ENCODE measurements around the gene DIO3.
"Not testable (repeated sequence)": the region's sequence is repeated elsewhere in the genome, so short reads cannot be mapped to it uniquely, and the experiment has no call there.

DIO3 gene

DNA sequence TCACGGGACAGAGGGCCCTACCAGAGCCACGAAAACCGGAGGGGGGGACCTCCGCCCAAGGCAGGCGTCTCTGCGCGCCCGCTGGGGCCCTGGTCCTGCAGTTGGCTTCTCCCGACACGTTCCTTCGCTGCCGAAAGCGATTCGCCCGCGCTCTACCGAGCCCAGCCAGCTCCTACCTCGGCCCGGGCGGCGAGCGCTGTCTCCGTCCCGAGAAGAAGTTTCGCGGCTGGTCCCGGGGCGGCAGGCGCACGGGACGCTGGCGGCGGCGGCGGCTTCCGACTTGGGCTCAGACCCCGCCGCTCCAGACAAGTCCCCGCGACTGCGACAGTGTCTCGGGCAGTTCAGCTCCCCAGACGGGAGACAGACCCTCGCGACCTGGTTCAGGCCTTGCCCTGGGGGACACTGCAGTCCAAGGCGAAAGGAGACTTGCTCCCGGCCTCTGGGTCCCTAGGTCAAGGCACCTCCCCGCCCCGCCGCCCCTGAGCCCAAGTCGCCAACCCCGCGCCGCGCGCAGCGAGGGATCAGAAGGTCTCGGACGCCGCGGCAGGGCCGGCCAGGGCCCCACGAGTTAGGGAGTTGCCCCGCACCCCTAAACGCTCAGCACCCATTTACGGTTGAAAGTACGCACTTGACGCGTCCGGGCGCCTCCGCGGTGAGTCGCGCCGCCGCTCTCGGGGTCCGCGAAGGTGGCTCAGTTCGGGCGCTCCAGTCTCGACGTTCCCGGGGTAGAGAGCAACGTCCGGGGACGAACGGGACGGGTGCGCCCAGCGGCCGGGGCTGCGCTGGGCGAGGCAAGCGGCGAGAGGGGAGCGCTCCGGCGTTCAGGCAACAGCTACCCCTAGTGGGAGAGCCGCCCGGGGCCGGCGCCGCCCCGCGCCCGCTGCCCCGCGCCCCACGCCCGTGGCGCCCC, 1.4 kb upstream of the DIO3 start:
- DNase-seq, result no peak

DNA sequence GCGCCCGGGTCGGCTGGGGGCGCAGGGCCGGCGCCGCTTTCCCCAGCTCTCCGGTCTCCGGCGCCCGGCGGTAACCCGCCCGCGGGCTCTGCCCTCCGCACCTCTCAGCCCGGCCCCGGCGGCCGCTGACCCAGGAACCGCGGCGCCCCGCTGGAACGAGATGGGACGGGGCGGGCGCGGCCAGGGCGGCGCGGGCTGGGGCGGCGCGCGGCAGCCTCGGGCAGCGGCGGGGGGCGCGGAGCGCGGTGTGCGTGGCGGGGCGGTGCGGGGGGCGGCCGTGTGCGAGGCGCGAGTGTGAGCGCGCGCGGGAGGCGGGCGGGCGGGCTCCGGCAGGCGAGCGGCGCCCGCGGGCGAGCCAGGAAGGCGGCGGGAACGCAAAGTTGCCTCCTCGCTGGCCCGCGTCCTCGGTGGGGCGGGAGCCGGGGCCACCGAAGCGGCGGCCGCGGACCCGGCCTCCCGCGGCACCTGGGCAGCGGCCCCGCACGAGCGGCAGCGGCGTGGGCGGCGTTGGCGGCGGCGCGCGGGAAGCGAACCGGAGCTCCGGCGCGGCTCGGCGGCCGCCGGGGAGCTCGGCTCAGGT, 671 bp upstream of the DIO3 start:
- no peak for DNase-seq

DNA sequence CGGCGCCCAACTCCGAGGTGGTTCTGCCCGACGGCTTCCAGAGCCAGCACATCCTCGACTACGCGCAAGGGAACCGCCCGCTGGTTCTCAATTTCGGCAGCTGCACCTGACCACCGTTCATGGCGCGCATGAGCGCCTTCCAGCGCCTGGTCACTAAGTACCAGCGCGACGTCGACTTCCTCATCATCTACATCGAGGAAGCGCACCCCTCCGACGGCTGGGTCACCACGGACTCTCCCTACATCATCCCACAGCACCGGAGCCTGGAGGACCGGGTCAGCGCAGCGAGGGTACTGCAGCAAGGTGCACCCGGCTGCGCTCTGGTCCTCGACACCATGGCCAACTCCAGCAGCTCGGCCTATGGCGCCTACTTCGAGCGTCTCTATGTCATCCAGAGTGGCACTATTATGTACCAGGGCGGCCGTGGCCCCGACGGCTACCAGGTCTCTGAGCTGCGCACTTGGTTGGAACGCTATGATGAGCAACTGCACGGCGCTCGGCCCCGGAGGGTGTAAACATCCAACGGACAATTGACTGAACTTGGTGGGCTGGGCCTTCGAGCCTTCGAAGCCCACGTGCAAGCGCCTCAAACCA, 699 bp downstream of the DIO3 start:
- no peak for DNase-seq

DNA sequence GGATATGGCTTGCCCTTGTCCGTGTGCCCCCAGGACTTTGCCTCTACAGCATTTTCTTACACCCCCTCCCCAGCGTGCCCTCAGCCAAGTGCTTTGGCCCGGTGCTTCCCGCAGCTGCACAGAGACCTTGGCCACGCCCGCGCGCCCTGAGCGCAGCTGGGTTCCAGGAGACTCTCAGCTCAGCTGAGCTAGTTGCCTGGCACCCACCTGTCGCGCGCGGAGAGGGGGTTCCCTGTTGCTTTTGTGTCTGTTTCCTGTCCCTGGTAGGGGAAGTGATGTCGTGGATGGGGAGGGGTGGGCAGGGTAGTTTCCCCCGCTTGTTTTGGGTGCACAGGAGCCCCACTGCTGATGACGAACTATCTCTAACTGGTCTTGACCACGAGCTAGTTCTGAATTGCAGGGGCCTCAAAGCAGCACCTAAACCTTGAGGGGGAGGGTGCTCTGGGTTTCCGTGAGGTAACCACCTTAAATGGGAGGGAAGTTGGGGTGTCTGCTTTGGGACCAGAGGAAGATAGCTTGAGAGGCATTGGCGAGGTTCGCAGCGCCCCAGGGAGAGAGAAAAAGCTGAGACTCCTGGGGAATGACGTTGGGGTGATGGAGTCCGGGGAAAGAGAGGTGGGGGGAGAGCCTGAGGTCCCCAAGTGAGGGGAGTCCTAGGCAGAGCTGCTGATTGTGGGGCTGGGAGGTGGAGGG, 1.5 kb downstream of the DIO3 start:
- no peak for DNase-seq

DNA sequence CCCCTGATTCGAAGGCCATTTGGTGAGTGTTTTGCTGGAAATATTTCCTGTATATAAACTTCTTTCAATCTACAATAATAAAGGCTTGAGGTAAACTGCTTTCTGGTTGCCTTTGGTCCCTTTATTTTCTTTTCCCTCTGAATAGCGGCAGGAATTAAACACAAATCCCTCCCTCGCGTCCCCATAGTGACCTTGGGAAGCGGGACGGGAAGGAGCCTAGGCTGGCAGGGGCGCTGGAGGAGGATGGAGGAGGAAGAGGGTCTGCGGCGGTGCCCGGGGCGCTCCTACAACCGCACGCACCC, 2.0 kb downstream of the DIO3 start:
- DNase-seq, result no peak

DNA sequence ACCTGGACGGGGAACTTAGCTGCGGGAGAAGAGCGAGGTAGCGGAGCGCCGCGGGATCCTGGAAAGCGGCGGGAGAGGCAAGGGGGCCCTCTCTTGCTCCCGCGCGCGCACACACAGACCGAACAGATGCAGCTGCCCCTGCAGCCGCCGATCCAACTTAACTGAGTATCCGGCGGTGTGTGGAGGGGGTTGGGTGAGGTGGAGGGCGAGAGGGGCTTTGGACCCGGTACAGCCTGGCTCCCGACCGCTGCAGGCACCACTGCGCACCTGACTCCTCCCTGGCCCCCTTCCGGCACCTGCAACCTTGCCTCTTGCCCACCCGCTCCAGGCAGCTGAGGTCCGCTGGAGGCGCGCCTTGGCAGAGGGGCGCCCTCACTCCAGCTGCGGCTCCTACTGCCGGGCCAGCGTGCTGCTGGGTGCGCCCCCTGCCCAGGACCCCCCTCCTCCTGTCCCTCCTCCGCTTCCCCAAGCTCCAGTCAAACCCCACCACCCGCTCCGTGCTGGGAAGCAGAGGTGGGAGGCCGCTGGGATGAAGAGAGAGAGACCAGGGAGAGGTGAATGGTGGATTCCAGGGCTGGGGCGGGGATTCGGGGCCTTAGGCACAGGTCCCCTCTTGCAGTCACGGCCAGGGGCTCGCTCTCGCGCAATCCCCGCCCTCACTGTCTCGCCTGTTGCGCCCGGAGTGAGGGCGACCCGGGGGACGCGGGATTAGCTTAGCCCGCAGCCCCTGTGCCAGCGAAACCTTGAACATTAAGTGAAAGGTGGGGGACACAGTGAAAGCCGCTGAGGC, 2.6 kb downstream of the DIO3 start:
- no peak for DNase-seq

DNA sequence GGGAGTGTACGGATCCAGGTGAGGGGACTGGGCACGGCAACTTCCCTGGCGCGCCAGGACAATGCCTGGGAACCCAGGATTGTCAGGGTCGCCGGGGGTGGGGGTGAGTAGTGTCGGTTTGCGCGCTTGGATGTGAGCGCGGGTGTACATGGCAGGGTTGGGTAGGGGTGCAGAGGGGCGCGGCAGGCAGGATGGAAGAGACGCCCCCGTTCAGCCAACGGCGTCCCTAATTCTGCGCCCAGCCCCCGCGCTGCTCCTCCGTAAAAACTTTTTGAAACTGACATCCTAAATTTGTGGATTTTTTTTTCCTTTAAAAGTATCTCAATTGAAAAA, 3.1 kb downstream of the DIO3 start:
- no peak for DNase-seq

DNA sequence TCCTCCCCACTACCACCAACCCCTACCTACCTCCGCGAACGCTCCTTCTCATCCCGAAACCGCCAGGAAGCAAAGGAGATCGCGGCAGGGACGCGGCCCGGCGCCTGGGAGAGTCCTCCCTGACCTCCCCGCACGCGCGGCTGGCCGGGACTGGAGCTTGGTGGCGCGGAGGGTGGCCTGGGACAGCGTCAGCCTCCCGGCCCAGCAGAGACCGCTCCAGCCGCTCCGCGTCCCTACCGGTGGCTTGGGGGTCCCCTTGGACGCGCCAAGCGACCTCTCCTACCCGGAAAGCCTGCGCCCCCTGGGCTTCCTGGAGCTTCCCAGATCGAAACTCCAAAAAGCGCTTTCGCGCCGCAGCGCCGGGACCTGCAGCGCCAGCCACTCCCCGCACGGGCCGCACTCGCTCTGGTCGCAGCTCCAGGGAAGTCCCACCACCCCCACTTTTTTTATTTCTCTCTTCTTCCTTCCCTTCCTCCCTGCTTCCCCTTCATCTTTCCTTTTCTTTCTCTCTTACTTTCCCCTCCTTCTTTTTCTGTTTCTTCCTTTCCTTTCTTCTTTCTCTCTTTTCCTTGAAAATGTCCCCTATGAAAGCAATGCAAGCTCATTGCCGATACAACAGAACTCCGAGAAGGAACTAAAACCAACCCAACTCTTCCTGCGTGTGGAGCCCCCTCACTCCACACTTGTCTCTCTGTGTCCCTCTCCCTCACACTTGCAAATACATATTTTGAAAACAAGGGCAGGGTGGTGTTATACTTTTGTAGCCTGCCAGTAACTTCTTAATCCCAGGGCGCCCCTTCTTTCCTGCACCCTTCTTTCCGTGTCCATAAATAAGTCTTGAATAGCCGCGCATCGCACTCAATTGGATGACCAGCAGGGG, 3.8 kb downstream of the DIO3 start:
- DNase-seq, result no peak

DNA sequence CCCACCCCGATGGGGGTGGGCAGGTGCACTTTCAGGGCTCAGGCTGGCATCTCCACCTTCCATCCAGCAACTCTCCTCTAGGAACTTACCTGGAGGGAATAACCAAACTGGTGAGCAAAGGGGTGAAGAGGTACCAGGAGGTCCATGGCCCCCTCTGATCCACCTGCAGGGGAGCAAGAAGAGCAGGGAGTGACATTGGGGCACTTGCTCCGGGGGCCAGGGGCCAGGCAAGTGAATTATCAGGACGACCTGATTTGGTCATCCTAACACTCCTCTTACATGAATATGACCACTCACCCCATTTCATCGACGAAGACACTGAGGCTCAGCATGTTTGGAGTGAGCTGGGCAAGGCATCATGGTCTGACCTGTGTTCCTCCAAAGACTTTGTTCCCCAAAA, 6.0 kb downstream of the DIO3 start:
- no peak for DNase-seq

DNA sequence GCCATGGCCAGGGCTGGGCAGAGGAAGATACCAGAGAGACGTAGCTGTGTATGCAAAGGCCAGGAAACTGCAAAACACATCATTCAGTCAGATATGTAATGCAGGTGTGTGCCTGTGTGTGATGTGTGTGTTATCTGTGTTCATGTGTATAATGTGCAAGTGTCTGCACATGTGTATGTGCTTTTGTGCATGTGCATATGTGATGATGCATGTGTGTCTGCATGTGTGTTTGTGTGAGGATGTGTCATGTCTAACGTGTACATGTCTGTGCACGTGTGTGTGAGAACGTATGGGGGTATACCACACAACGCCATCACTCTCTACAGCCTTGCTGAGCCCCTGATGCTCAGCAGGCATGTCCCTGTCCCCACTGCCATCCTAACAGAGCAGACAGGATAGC, 9.7 kb downstream of the DIO3 start:
- no peak for DNase-seq

DNA sequence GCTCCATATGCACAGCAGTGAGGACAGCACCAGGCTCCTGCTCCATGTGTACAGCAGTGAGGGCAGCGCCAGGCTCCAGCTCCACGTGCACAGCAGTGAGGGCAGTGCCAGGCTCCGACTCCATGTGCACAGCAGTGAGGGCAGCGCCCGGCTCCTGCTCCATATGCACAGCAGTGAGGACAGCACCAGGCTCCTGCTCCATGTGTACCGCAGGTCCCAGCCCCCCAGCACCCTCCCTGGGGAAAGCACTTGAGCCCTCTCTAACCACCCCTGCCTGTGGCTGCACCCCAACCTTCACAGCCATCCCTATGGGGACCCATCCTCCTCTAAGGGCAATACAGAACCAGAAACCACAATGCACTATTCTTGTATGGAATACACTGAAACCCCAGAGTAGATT, 11.2 kb downstream of the DIO3 start:
- DNase-seq, result not testable (repeated sequence)

DNA sequence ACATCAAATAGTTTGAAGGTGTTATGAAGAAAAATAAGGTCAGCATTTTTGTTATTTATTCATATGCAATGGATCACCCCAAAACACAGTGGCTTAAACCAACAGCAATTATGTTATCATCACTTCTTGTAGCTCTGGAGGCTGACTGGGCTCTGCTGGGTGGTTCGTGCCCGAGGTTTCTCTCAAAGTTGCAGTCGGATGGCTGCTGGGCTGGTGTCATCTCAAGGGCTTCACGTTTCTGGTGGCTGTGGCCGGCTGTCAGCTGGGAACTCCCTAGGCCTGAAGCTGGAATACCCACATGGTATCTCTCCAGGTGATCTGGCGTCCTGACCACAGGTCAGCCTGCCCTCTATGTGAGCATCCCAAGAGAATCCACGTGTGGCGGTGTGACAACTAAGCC, 12.0 kb downstream of the DIO3 start:
- DNase-seq, result no peak

DNA sequence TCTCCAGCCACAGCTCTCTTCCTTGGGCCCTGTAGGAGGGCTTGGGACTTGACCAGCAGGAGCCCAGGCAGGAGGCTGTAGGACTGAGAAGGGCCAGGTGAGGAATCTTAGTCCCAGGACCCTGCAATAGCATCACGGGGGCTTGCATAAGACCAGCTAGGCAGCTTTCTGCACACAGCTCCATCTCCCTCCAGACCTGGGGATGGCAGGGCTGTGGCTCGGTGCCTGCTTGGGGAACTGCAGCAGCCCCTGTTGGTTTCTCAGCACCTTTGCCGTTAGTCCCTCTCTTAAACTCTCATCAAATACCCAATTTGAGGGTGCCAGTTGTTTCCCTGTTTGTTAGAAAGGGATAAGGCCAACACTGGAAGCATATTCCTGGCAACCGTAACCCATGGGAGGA, 14.3 kb downstream of the DIO3 start:
- DNase-seq, result no peak

DNA sequence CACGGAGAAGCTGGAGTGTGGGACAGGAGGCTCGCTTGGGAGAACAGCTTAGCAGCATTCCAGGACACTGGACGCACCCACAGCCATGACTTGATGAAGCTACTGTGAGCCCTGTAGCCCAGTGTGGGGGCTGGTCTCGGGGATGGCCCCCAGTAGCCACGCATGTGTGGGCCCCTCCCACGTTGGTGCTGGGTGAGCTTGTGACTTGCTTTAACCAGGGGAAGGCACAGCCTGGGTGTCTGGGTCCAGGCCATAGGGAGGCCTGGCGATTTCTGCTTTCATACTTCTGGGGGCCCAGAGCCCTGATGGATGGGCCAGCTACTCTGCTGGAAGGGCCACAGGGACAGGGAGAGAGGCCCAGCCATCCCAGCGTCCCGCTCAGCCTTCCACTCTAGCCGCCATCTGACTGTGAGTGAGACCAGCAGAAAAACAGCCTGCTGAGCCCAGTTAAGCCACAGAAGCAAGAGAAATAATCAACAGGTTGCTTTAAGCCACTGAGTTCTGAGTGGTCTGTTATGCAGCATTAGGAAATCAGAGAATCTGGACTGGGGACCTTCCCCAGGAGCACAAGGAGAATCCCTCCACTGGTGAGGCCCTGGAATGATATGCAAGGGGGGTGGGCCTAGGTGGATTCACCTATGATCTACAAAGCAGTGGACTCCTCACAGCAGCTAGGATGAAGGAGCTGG, 16.1 kb downstream of the DIO3 start:
- DNase-seq, result no peak

DNA sequence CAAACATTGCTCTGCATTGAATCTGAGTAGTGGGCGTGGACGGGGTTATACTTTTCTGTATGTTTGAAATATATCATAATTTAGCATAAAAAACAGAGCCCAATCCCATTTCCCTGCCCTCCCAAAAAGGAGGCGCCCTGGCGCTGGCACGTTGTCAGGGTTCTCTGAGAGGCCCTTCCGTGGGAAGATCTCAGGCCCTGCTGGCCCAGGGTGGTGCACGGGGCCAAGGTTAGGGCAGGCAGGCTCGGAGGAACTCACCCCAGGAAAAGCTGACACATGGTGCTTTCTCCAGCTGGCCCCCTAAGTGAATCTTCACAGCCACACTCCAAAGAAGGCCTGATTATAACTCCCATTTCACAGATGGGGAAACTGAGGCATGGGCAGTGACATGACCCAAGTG, 17.2 kb downstream of the DIO3 start:
- no peak for DNase-seq

DNA sequence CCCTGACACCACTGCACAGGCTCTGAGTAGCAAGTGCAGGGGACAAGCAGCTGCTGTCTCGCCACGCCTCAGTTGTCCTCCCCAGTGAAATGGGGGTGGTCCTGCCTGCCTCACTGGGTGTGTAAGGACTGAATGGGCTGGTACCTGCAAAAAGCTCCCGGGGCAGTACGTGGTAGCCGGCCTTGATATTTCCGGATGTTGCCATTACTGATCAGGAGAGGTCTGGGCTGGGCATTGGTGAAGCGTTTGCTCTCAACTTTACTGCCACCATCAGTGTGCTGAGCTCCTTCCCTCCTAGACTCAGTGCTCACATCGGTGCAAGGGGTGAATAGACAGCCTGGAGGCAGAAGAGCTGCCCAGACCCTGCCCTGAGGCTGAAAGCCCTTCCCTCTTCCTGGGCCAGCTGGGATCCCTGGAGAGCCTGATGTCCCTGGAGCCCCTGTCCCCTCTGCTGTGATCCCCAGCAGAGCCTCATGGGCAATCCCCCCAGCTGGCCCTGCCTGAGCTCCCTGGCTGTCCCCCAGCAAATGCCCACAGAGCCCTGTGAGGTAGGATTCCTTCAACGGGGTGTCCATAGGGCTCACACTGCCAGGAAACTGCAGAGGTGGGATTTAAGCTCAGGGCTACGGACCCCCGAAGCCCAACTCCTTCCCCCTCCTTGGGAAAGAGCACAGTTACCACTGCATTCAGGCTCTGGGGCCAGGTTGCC, 18.2 kb downstream of the DIO3 start:
- DNase-seq, result no peak

DNA sequence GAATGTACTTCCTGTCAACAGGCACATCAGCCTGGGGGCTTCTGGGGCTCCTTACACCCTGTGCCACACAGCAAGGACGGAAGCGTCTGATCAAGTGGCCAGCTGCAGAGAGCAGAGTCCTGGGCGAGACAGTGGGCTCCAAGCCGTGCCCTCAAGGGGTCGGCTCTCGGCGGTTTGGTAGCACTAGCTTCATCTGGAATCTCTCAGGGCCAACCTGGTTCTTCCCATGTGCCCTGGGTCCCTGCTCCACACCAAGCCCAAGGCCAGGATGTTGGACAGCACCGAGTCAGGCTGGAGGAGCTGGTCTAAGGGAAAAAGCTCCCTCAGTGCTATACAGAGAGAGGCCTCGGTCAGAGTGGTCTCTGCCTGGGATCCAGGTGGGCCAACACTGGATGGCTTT, 20.5 kb downstream of the DIO3 start:
- DNase-seq, result no peak

DNA sequence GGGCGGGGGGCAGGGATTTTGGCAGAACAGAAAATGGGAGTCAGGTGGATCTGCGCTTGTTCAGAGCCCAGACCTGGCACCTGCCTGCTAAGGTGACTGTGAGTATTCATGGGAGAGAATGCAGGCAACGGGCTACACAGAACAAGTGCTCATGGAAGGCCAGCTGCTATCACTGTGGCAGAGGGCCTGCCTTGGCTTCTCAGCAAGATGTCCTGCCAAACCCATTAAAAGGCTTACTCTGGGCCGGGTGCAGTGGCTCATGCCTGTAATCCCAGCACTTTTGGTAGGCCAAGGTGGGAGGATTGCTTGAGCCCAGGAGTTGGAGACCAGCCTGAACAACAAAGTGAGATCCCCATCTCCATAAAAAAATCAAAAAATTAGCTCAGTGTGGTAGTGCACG, 21.0 kb downstream of the DIO3 start:
- DNase-seq, result no peak

DNA sequence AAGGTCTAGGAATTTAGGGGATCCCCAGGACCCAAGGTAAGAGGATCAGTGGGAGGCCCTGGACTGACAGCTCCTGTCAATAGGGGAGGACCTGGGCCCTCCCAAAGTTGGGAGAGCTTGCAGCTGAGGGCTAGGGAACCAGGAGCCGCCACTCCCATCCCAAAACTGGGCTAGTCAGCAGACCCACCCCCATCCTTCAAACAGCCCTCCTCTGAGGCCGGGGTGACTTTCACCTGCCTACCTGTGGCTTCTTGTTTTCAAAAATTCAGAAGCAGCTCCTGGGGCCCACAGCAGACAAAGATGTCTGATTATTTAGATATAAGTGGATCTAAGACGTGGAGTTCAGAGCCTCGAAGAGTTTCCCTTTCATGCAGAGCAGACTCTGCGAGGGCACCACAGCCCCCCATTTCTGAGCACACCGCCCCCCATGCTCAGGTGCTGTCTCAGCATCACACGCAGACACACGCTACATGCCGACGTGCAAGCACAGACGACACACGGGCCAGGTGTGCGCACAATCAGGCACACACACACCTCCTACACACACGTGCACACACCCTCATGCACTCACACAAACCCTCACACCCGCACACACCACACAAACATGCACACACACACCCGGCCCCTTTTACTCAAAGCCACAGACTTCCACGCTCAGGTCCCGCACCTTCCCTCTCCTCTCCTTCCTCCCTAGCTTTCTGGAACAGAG, 21.9 kb downstream of the DIO3 start:
- no peak for DNase-seq

DNA sequence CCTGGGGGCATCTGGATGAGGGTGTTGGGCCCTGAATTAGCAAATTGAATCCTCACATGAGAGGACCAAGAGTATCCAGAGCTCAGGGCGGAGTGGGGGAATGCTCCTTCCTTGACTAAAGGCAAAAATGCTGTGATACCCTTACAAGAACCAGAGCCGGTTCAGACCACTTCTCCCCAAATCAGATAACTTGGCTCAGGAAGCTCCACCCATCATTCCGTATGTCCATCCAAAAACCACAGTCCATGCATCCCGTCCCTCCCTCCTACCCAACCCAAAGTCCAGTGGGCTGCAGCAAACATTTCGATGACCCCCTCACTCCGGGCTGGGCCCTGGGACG, 22.4 kb downstream of the DIO3 start:
- DNase-seq, result no peak
